HG03280 (cell line): ENCODE measurements around the gene HOXB7.

Source experiments
- ATAC-seq: cut with Tn5 transposase; IDR thresholded peaks from one replicate; pipeline ENCODE4 v1.9.1; 2021; ENCODE audit warnings: mild to moderate bottlenecking, moderate library complexity; ENCODE audit not compliant: unreplicated experiment

The HOXB7 gene

GRCh38 chr17:48596735-48597527 is 13.9 kb downstream of the HOXB7 start:
- no peak for ATAC-seq

GRCh38 chr17:48596000-48596734 is 14.7 kb downstream of the HOXB7 start:
- no peak for ATAC-seq

- ATAC-seq, result no peak
Measured at GRCh38 chr17:48595278-48595999, 15.4 kb downstream of the HOXB7 start.

GRCh38 chr17:48594538-48595277 is 16.1 kb downstream of the HOXB7 start:
- ATAC-seq, result no peak

GRCh38 chr17:48593840-48594537 is 16.8 kb downstream of the HOXB7 start:
- ATAC-seq, result peak; percentile 46

- no peak for ATAC-seq
Measured at GRCh38 chr17:48593126-48593829, 17.5 kb downstream of the HOXB7 start, which contains the start of gene HOXB5. Gene HOXB5, minus strand, starts transcription at chr17:48593779. Its CDS starts 97 bp downstream, at chr17:48593682.

GRCh38 chr17:48592577-48592976 is 18.2 kb downstream of the HOXB7 start:
- no peak for ATAC-seq

- no peak for ATAC-seq
Measured at GRCh38 chr17:48592057-48592514, 18.7 kb downstream of the HOXB7 start.

GRCh38 chr17:48591255-48592056 is 19.4 kb downstream of the HOXB7 start:
- no peak for ATAC-seq

GRCh38 chr17:48590607-48591161 is 20.1 kb downstream of the HOXB7 start:
- no peak for ATAC-seq

GRCh38 chr17:48589831-48590606 is 20.8 kb downstream of the HOXB7 start, which contains the start of gene HOXB3:
Gene HOXB3, minus strand, starts transcription at chr17:48590241. Its CDS starts 37,767 bp downstream, at chr17:48552474.
- no peak for ATAC-seq

- no peak for ATAC-seq
Measured at GRCh38 chr17:48589060-48589830, 21.6 kb downstream of the HOXB7 start.

GRCh38 chr17:48588528-48588927 is 22.3 kb downstream of the HOXB7 start:
- ATAC-seq, result no peak

GRCh38 chr17:48588074-48588415 is 22.8 kb downstream of the HOXB7 start:
- no peak for ATAC-seq

- ATAC-seq, result no peak
Measured at GRCh38 chr17:48587276-48588073, 23.3 kb downstream of the HOXB7 start.
